OCI-LY3 (cell line): Measurements from ENCODE around the gene PDIK1L.

Source experiments
- H2AFZ ChIP-seq: fragments of 200-600, 300-600 bp; shearing (Covaris generic); 2 replicates; pipeline ENCODE4 v1.6.0; 2014; ENCODE audit warnings: antibody characterized with exemption, low read depth, low read length
- H3K27ac ChIP-seq: fragments of 200-600, 300-600 bp; sonication (generic); 2 replicates; pipeline ENCODE4 v1.5.1; 2014; ENCODE audit warnings: mild to moderate bottlenecking, low read length, moderate library complexity, mixed read lengths
- H3K27me3 ChIP-seq: fragments of 200-600, 300-600 bp; sonication (generic); 2 replicates; pipeline ENCODE4 v1.6.1; 2014; ENCODE audit warnings: low read depth, low read length, mixed read lengths
- H3K36me3 ChIP-seq: fragments of 200-600, 300-600 bp; sonication (generic); replicated peaks from 2 replicates; pipeline ENCODE3; 2014; ENCODE audit warnings: low read depth, low read length, mixed read lengths
- H3K4me1 ChIP-seq: fragments of 300-600, 200-600 bp; sonication (generic); 2 replicates; pipeline ENCODE4 v1.6.1; 2014; ENCODE audit warnings: low read length, mixed read lengths
- H3K4me2 ChIP-seq: fragments of 200-600, 300-600 bp; sonication (generic); 2 replicates; pipeline ENCODE4 v1.6.1; 2014; ENCODE audit warnings: low read length, mixed read lengths
- H3K4me3 ChIP-seq: fragments of 300-600, 200-600 bp; sonication (generic); 2 replicates; pipeline ENCODE4 v1.5.1; 2014; ENCODE audit warnings: antibody characterized with exemption, mild to moderate bottlenecking, low read length, moderate library complexity
- H3K79me2 ChIP-seq: fragments of 300-600, 200-600 bp; shearing (Covaris generic); 2 replicates; pipeline ENCODE4 v1.6.1; 2014; ENCODE audit warnings: mild to moderate bottlenecking, low read length, mixed read lengths
- H3K9ac ChIP-seq: fragments of 300-600, 200-600 bp; shearing (Covaris generic); 2 replicates; pipeline ENCODE4 v1.6.0; 2014; ENCODE audit warnings: mild to moderate bottlenecking, low read length, moderate library complexity
- H3K9me3 ChIP-seq: fragments of 200-600, 300-600 bp; shearing (Covaris generic); 2 replicates; pipeline ENCODE4 v1.6.1; 2014; ENCODE audit warnings: low read length, mixed read lengths; ENCODE audit not compliant: insufficient read depth
- H4K20me1 ChIP-seq: fragments of 200-600, 300-600 bp; sonication (generic); 2 replicates; pipeline ENCODE4 v1.6.1; 2016; ENCODE audit warnings: low read length, mixed read lengths; ENCODE audit not compliant: insufficient read depth
- CTCF ChIP-seq: fragments of 200-600, 300-600 bp; sonication (generic); IDR thresholded peaks from 2 replicates; pipeline ENCODE4 v1.5.1; 2014; ENCODE audit warnings: antibody characterized with exemption, low read length, low read depth
- EZH2phosphoT487 ChIP-seq: fragments of 200-600 bp; shearing (Covaris generic); IDR thresholded peaks from 2 replicates; pipeline ENCODE4 v1.6.1; 2018; ENCODE audit warnings: antibody characterized with exemption, mixed run types, low read depth

PDIK1L gene

GRCh38 chr1:26153966-26154532, 42.4 kb downstream of the PDIK1L start:
- Histone ChIP-seq H3K9ac (no peak overlapping the region), H3K27ac (no peak overlapping the region), H4K20me1 (no peaks in the 10 kb centered on the region), H3K36me3 (no peaks in the 10 kb centered on the region), H3K4me2 (no peak overlapping the region), H3K79me2 (no peaks in the 10 kb centered on the region), H3K27me3 (no peaks in the 10 kb centered on the region; the same call in 1 of the 2 replicates), H3K4me1 (no peaks in the 10 kb centered on the region), H3K4me3 (no peak overlapping the region), H3K9me3 (no peaks in the 10 kb centered on the region), H2AFZ (no peak overlapping the region)
- TF ChIP-seq CTCF (no peak), EZH2phosphoT487 (no peak)

DNA sequence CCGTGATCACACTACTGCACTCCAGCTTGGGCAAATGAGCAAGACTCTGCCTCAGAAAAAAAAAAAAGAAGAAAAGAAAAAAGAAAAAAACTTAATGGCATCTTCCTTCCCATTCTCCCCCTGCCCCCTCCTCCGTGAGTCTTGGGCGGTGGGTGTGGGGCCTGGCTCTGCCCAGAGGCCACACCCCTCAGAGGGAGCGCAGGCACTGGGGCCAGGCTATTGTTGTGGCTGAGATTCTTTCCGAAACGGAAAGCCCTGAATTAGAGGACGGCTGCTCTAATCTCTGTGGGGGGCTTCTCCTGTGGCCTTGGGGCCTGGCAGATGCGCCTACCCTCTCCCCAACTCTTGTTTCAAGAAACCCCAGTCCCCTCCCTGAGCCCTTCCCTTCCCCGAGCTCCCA, 43.1 kb downstream of the PDIK1L start:
- H3K79me2 ChIP-seq, result no peaks in the 10 kb centered on the region
- no peaks in the 10 kb centered on the region for H3K36me3 ChIP-seq
- H3K4me1 ChIP-seq, result no peaks in the 10 kb centered on the region
- H2AFZ ChIP-seq, result no peak overlapping the region
- no peak overlapping the region for H3K4me3 ChIP-seq
- no peaks in the 10 kb centered on the region for H3K9me3 ChIP-seq
- no peak overlapping the region for H3K9ac ChIP-seq
- no peaks in the 10 kb centered on the region; the same call in 1 of the 2 replicates for H3K27me3 ChIP-seq
- H4K20me1 ChIP-seq, result no peaks in the 10 kb centered on the region
- H3K27ac ChIP-seq, result no peak overlapping the region
- no peak overlapping the region for H3K4me2 ChIP-seq
- TF ChIP-seq CTCF (no peak), EZH2phosphoT487 (no peak)

GRCh38 chr1:26155370-26156284, 44.0 kb downstream of the PDIK1L start:
- no peaks in the 10 kb centered on the region for H3K4me1 ChIP-seq
- no peaks in the 10 kb centered on the region for H3K27me3 ChIP-seq
- H3K4me2 ChIP-seq, result no peak overlapping the region
- H4K20me1 ChIP-seq, result no peaks in the 10 kb centered on the region
- no peak for TF ChIP-seq CTCF
- no peak for TF ChIP-seq EZH2phosphoT487
- no peak overlapping the region for H3K9ac ChIP-seq
- no peak overlapping the region for H2AFZ ChIP-seq
- no peaks in the 10 kb centered on the region for H3K36me3 ChIP-seq
- H3K4me3 ChIP-seq, result no peak overlapping the region
- H3K27ac ChIP-seq, result no peak overlapping the region
- no peaks in the 10 kb centered on the region for H3K79me2 ChIP-seq
- H3K9me3 ChIP-seq, result no peaks in the 10 kb centered on the region

GRCh38 chr1:26156285-26157038, 44.8 kb downstream of the PDIK1L start:
- no peaks in the 10 kb centered on the region for H3K36me3 ChIP-seq
- no peak overlapping the region for H3K4me3 ChIP-seq
- no peaks in the 10 kb centered on the region for H3K4me1 ChIP-seq
- TF ChIP-seq CTCF, result no peak
- no peak for TF ChIP-seq EZH2phosphoT487
- no peak overlapping the region for H3K9ac ChIP-seq
- no peaks in the 10 kb centered on the region for H3K79me2 ChIP-seq
- no peaks in the 10 kb centered on the region for H3K9me3 ChIP-seq
- no peaks in the 10 kb centered on the region for H3K27me3 ChIP-seq
- no peak overlapping the region for H3K27ac ChIP-seq
- no peak overlapping the region for H2AFZ ChIP-seq
- H3K4me2 ChIP-seq, result no peak overlapping the region
- H4K20me1 ChIP-seq, result no peaks in the 10 kb centered on the region
